OCI-LY1 (cell line): ENCODE measurements around the gene KPNA5.

Experiments used
- CTCF ChIP-seq: fragments of 200-600 bp; sonication (generic), shearing (Covaris generic); IDR thresholded peaks from 2 replicates; pipeline ENCODE4 v1.5.1; 2017; ENCODE audit warnings: mild to moderate bottlenecking, antibody characterized with exemption, low read length, moderate library complexity, mixed read lengths
- EZH2 ChIP-seq: fragments of 200-600 bp; sonication (generic), shearing (Covaris generic); IDR thresholded peaks from 2 replicates; pipeline ENCODE4 v1.8.0; 2017; ENCODE audit warnings: borderline replicate concordance, mixed run types, mild to moderate bottlenecking, antibody characterized with exemption, low read length, moderate library complexity, mixed read lengths

DNA sequence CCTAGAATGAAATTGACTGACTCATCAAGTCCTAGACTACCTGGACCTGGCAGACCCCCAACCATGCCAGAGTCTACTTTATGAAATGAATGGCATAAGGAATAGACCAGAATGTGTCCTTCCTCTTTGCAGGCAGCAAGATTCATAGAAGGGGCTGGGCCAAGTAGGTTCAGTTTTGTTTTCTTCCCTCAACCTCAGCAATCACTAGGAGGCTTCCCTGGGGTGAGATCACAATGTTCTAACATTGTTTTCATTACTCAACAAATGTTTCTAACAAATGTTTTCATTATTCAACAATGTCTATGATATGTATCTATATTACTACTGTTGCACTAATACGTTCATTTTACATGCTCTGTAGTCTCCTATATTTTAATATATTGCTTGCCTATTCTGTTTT is 92.9 kb downstream of the KPNA5 start:
- TF ChIP-seq CTCF (no peak), EZH2 (no peak)
